HG03521 (cell line): ENCODE measurements around the gene TMEM86A.

Experiments
- ATAC-seq: cut with Tn5 transposase; IDR thresholded peaks from one replicate; pipeline ENCODE4 v1.9.1; 2021; ENCODE audit warnings: mild to moderate bottlenecking, moderate library complexity; ENCODE audit not compliant: unreplicated experiment

TMEM86A gene

GRCh38 chr11:18722293-18722637, 23.7 kb downstream of the TMEM86A start:
- no peak for ATAC-seq

GRCh38 chr11:18723991-18724390, 25.4 kb downstream of the TMEM86A start:
- ATAC-seq: no peak

GRCh38 chr11:18726040-18726439, 27.5 kb downstream of the TMEM86A start, which contains the start of gene IGSF22:
TSS of gene IGSF22 (minus strand) at chr11:18726188. CDS start at chr11:18724236, 1,952 bp downstream.
- ATAC-seq: no peak

GRCh38 chr11:18727479-18728236, 29.1 kb downstream of the TMEM86A start:
- no peak for ATAC-seq

GRCh38 chr11:18728658-18729057, 30.1 kb downstream of the TMEM86A start:
- ATAC-seq: no peak

- no peak for ATAC-seq
Observed at GRCh38 chr11:18729426-18729825, 30.8 kb downstream of the TMEM86A start.

- ATAC-seq: no peak
Observed at GRCh38 chr11:18730020-18730419, 31.4 kb downstream of the TMEM86A start.

- no peak for ATAC-seq
Observed at GRCh38 chr11:18731441-18731840, 32.9 kb downstream of the TMEM86A start.

GRCh38 chr11:18731949-18732821, 33.6 kb downstream of the TMEM86A start:
- ATAC-seq: no peak

- ATAC-seq: no peak
Observed at GRCh38 chr11:18733202-18733601, 34.6 kb downstream of the TMEM86A start.

DNA sequence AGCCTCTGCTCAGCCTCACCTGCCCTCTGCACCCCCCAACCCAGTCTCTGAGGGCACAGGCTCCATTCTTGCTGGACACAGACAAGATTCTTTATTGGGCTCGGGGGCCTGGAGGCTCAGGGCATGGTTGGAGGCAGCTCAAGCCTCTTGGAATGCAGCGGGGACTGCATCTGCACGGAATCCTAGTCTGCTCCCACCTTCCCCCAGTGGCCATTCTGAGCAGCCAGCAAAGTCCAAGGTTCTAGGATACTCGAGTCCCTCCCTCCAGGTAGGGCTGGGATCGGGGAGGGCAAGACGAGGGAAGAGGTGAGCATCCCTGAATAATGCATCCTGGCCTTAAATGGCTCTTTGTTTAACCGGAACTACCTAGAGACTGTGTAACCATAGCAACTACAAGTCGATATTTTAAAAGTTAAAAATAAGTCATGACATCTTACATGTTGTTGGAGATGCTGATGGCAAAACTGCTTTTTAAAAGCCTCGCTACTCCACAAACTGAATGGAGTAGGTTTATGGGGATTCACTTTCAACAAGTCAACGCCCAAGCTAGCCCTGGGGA, 38.1 kb downstream of the TMEM86A start:
- ATAC-seq: no peak

- no peak for ATAC-seq
Observed at GRCh38 chr11:18737642-18738041, 39.1 kb downstream of the TMEM86A start.

- no peak for ATAC-seq
Observed at GRCh38 chr11:18739685-18740084, 41.1 kb downstream of the TMEM86A start.

GRCh38 chr11:18741783-18742182, 43.2 kb downstream of the TMEM86A start:
- no peak for ATAC-seq

DNA sequence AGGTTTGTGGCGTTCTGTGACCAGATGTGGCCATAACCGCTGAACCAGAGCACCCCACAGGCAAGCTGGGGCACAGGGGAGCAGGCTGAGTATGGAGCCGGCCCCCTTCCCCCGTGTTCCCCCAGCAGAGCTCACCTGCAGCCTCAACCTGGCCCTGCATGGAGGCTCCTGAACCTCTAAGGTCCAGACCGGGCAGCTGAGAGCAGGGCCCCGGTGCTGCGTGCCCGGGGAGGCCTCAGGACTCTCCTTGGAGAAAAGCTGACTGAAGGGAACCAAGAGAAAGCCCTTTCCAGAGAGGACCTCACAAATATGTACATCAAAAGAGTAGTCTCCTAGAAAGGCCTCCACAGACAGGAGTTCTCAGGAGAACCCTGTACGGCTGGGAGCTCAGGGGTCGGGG, 44.8 kb downstream of the TMEM86A start:
- ATAC-seq: no peak

GRCh38 chr11:18743900-18744514, 45.4 kb downstream of the TMEM86A start:
- no peak for ATAC-seq

GRCh38 chr11:18745251-18745650, 46.7 kb downstream of the TMEM86A start:
- no peak for ATAC-seq

GRCh38 chr11:18748766-18749365, 50.3 kb downstream of the TMEM86A start:
- ATAC-seq: no peak

- ATAC-seq: no peak
Observed at GRCh38 chr11:18749681-18750319, 51.2 kb downstream of the TMEM86A start.

GRCh38 chr11:18750944-18751343, 52.4 kb downstream of the TMEM86A start:
- no peak for ATAC-seq
